Erythroblast (primary cell): ENCODE results near the gene NDUFB10.

Experiments
- GATA1 ChIP-seq: IDR thresholded peaks from 2 replicates; pipeline ENCODE4 v1.6.1; 2011; ENCODE audit warnings: low read depth, mild to moderate bottlenecking, control low read depth, low read length, moderate library complexity
- POLR2A ChIP-seq: IDR thresholded peaks from 2 replicates; pipeline ENCODE4 v1.6.1; 2011; ENCODE audit warnings: mild to moderate bottlenecking, low read length

GRCh38 chr16:1917665-1918350 is 41.5 kb upstream of the NDUFB10 start:
- no peak for TF ChIP-seq POLR2A
- no peak for TF ChIP-seq GATA1
